ENCODE measurements around the gene CGNL1.

Gene CGNL1

DNA sequence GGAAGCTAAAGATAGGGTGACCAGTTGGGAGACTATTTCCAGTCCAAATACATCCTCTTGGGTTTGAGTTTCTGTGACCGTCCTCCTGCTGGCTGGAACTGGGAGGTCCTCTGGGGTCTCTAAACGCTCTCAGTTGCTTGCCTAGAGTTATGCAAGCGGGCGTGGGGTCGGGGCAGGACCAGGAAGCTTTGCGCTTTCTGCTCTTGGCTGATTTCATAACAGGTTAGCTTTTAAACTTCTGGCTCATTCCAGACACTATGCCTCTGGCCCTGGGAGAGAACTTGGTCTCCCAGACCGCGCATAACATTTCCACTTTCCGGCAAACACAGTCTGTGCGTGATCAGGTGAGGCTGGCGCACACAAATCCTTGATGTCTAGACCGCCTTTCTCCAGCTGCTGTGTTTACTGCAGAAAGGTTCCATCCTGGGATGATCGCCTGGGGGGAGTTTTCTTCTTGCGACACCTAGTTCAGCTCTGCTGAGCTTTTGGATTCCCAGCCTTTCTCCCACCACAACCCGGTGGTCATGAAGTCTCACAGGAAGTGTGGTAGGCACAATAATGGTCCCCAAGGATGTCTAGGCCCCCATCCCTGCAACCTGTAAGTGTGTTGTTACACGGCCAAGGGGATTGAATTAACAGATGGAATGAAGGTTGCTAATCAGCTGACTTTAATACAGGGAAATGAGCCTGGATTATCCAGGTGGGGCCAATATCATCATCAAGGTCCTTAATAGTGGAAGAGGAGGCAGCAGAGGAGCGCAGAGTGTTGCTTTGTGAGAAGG, 23.6 kb upstream of the CGNL1 start:
- DNase-seq = no peak

DNA sequence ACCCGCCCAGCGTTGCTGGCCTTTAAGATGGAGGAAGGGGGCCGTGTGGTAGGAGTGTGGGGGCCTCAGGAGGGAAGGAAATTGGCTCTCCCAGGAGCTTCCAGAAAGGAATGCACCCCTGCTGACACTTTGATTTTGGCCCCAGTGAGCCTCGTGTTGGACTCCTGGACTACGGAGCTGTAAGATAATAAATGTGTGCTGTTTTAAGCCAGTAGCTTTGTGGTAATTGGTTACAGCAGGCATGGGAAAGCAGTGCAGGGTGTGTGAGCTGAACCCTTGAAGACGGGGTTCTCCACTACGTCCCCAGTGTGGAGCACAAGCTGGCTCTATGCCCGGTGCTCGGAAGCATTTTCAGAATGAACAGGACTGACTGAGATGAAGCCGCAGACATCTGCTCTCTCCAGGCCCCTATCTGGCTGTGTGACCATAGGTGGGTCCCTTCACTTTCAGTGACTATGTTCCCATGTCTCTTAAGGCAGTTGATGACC, 22.9 kb upstream of the CGNL1 start:
- no peak for DNase-seq

DNA sequence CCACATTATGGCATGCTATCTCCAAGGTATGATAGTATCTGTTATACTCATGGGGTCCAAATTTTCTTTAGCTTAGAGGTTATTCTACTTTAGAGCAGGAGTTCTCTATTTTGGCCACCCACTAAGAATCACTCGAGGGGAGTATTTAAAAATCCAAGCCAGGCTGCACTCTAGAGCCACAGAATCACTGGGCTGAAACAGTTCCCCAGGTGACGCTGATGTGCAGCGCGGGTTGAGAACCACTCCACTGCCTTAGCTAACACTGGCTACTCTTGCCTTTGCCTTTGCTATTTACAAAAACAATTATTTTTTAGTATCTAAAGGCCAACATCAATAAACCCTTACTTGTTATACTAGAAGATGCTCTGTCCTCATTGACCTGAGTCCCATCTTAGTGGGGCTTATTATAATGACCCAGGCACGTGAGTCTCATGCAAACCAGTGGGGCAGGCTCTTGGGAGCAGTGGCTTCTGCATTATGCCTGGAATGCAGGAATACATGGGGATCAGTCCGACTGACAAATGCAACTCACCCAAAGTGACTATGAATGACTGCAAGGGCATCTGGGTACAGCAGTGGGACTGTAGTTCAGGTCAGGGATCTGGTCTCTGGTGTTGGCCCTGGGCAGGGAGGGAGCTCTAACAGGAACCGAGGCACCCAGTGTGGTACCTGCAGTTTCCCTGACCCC, 21.7 kb upstream of the CGNL1 start:
- DNase-seq = no peak

DNA sequence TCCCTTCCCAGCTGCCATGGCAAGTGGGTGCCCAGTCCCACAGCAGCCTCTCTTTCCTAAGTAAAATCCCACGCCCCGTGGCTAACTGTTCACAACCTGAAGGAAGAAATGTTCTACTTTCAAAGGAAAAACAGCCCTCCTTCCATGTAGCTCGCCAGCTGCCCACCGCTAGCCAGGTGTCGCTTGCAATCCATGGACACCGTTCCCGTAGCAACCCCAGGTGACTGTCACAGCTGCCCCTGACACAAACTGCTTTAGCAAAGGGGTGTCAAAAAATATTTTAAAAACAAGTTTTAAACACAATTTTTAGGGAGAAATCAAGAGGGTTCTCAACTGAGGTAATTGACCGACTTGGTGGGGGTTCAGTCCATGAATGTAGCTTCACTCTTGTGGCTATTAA, 21.0 kb upstream of the CGNL1 start:
- no peak for DNase-seq

- no peak for DNase-seq
Measured at GRCh38 chr15:57356178-57356577, 20.1 kb upstream of the CGNL1 start.

GRCh38 chr15:57356636-57357035, 19.7 kb upstream of the CGNL1 start:
- DNase-seq = no peak

- DNase-seq = no peak
Measured at GRCh38 chr15:57357799-57358198, 18.5 kb upstream of the CGNL1 start.

DNA sequence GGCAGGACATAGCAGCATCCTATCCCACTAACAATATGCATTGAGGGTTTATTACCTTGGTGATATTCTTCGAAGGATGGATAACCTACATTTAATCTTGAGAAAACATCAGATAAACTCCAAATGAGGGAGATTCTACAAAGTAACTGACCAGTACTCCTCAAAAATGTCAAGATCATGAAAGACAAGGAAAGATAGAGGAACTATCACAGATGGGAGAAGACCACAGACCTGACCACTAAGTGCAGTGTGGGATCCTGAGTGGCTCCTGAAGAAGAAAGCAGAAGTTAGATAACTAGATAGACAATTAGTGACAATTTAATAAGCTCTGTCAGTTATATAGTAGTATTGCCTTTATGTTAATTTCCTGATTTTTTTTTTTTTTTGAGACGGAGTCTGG, 17.7 kb upstream of the CGNL1 start:
- peak; percentile 50 for DNase-seq

DNA sequence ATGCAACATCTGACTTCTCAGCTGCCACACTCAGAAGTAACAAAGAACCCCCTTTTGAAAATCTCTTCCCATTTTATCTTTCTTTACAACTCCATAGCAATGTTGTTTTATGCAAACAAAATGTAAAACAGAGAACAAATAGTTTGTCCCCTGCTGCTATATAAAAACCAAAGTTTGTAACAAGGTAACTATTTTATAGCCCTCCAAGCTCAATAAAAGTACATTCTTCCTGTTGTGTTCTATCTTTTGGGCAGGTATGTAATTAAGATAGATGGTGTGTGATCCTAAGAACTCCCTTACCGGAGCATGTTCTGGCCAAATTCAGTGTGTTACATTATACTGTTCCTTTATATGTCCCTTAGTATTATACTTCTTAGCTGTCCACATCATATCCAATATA, 12.6 kb upstream of the CGNL1 start:
- no peak for DNase-seq

GRCh38 chr15:57364282-57365007, 11.9 kb upstream of the CGNL1 start:
- peak; percentile 84 for DNase-seq

DNA sequence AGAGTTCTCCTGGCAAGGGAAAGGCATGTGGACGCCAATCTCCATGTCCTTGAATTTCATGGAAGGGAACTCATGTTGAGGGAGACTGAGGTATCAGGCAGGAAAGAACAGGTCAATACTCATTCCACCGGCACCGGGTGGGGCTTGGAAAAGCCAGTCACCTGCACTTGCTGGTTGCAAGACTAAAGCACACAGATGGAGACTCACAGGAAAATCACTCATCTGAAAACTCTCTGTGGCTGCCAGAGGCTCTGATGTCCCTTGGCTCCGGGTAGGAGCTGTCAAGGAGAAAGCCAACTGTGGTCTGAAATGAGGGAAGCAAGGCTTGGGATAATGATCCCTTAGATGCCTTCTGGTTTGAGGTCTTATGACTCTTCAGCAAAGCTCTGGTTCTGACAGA, 8.7 kb upstream of the CGNL1 start:
- DNase-seq = no peak

- DNase-seq = no peak
Measured at GRCh38 chr15:57370929-57371328, 5.4 kb upstream of the CGNL1 start.

GRCh38 chr15:57373251-57373881, 2.9 kb upstream of the CGNL1 start:
- DNase-seq = no peak

GRCh38 chr15:57373882-57374276, 2.4 kb upstream of the CGNL1 start:
- no peak for DNase-seq

DNA sequence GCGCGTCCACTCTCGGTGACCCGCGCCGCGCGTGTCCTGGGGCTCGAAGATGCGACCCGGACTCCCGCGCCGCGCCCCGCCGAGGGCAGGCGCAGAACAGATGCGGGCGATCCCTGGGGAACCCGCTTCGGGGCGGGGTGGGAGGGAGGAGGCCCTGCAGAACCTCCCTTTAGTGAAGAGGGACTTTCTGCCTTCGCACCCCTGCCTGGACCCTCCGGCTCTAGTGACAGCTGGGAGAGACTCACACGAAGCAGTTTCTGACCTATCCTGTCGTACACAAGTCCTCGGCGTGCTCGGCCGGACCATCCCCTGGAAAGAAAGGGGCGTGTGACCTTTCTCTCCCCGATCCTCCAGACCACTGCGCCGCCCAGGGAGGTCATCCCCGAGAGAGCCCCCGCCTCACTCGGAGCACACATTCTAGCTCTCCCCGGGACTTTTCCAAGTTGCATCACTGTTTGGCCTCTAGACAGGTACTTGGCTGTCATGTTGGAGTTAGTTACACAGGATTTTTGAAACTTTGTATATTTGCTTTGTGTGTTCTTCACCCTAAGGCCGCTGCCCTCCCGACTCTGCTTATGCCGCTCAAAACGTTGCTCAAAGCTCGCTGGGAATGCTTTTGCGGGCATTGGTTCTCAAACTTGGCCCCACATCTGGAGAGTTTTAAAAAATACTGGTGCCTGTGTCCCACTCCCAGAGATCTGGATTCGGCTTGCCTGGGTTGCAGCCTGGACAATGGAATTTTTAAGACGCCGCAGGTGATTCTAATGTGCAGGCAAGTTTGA, 582 bp downstream of the CGNL1 start:
- DNase-seq = no peak

GRCh38 chr15:57377478-57377847, 1.2 kb downstream of the CGNL1 start:
- DNase-seq = no peak

DNA sequence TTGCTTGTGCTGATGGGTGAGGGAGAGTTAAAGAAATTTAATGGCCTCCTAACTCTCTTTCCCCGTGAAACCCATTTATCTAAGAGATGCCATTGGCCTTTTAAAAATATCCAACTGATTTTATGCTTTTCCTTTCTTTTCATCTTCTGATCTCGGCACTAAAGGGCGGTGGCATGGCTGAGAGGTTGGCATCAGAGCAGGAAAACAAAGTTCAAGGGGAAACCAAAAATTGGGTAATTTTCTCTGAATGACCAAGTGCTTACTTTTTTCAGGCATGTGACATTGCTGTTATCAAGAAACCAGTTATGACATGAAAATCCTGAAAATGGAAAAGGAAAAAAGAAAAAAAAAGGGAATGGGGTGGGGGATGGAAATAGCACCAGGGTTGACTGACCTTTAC, 3.2 kb downstream of the CGNL1 start:
- no peak for DNase-seq

DNA sequence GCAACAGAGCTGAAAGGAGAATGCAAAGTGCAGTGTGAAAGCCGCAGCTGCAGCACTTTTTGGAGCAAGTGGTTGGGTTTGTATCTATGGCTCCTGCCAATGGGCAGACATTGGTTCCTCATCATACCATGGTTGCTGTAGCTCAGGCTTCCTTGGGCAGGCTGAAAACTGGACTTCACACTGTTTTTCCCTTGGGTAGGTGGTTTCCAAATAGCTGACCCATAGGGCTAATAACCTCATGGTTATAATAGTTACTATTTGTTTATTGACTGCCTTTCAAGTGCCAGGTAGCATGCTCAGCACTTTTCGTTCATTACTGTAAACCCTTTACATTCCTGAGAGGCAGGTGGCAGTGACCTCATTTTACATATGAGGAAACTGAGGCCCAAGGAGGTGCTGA, 4.5 kb downstream of the CGNL1 start:
- no peak for DNase-seq

DNA sequence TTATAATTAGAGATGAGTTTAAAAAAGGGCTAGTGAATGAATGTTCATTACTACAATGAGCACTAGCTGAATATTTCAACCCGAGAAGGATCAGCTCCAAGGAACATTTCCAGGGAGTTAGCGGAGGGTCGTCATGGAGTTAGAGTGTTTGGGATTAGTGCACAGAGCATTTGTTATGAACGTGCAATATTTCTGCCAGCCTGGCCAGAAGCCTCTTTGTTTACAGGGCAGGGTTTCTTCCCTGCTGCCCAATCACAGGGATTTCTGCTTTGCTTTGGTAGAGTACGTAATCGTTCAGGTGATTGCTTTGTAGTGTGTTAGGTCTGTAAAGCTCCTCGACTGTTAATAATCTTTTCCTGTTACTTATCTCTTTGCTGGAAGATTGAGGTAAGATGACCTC, 5.9 kb downstream of the CGNL1 start:
- DNase-seq = no peak

DNA sequence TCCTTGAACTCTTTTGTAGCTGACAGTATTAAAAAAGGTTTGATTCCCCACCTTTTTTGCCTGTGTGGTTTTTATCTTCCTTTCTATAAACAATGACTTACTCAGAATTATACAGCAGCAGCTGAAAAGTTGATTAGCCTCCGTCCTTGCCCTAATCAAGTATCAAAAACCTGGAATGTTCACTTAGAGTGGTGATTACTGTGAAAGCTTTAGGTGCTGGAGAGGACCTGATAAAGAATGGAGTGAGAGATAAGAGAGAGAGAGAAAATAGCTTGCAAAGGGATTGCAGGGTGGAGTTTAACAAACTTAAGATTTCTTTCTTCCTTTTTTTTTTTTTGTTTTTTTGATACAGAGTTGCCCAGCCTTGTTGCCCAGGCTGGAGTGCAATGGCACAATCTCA, 6.7 kb downstream of the CGNL1 start:
- peak; percentile 76 for DNase-seq

GRCh38 chr15:57384024-57384423, 7.7 kb downstream of the CGNL1 start:
- DNase-seq = no peak

- DNase-seq = no peak
Measured at GRCh38 chr15:57384816-57385215, 8.5 kb downstream of the CGNL1 start.
